Upper lobe of left lung (tissue), 4 donors: ENCODE data around the gene PPIL6.

ENCODE experiments used
- CTCF ChIP-seq, 6 experiments: fragments of 450-650 bp in 4 of 6; fragments of 200-600 bp in 2 of 6; sonication (generic) in 2 of 6; IDR thresholded peaks; one replicate each; pipeline ENCODE4 v1.5.1; 2016 to 2019; ENCODE audit warnings: antibody characterized with exemption in 6 of 6
- EP300 ChIP-seq, 4 donors: sonication (generic); formaldehyde crosslinking; IDR thresholded peaks; one replicate each; pipeline ENCODE4 v1.5.1; 2017; ENCODE audit warnings: antibody characterized with exemption in 4 of 4, control low read depth in 2 of 4
- POLR2A ChIP-seq, 4 donors: fragments of 450-650 bp; IDR thresholded peaks; one replicate each; pipeline ENCODE4 v1.5.1; 2016 to 2017; ENCODE audit warnings: antibody characterized with exemption in 4 of 4, mild to moderate bottlenecking in 2 of 4
- POLR2AphosphoS5 ChIP-seq, 2 donors: sonication (generic); formaldehyde crosslinking; IDR thresholded peaks; one replicate each; pipeline ENCODE4 v1.5.1; 2017; ENCODE audit warnings: antibody characterized with exemption in 2 of 2

GRCh38 chr6:109429496-109429895 lies 10.9 kb downstream of the PPIL6 start:
- TF ChIP-seq POLR2A (IDR thresholded peaks at IDR 0.05) (no peak), EP300 (IDR thresholded peaks at IDR 0.05) (no peak), CTCF (IDR thresholded peaks at IDR 0.05) (no peak), POLR2AphosphoS5 (IDR thresholded peaks at IDR 0.05) (no peak)
